AG08396 (cell line): ENCODE measurements around the gene TRAF5.
"Not testable (repeated sequence)": the region's sequence is repeated elsewhere in the genome, so short reads cannot be mapped to it uniquely, and the experiment has no call there.

Source experiments
- DNase-seq: peaks from one replicate; pipeline ENCODE4 v3.0.0; 2012; ENCODE audit warnings: low spot score, mixed read lengths

The TRAF5 gene

DNA sequence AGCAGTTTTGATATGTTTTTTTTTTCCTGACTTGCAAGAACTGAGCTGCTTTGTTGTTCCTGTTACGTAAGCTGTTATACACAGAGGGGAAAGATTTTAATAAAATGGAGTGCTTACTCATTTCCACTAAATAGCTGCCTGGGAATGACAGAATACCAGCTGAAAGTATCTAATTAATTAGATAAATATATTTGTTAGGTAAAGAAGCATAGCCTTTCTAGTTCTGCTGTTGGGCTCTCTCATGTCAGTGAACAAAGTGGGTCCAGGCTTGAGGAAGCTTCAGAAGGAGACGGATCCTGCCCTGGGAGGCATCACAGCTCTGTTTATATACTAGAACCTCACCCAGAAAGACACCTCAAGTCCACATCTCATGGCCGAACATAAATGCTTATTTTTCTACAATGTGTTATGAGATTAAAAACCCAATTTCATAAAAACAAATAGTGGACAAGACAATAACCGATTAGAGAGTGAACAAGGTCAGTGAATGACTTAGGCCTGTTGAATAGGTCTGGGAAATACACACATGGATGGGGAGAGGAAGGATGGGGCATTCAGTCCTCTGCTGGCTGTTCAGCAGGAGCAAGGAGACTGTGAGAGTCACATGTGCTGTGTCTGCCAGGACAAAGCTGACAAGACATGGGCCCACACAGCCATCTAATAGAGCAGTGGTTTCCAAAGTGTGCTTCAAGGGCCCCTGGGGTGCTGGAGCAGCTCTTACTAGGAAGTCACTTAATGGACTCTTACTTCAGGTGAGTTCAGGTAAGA is 20.6 kb downstream of the TRAF5 start:
- no peak for DNase-seq

DNA sequence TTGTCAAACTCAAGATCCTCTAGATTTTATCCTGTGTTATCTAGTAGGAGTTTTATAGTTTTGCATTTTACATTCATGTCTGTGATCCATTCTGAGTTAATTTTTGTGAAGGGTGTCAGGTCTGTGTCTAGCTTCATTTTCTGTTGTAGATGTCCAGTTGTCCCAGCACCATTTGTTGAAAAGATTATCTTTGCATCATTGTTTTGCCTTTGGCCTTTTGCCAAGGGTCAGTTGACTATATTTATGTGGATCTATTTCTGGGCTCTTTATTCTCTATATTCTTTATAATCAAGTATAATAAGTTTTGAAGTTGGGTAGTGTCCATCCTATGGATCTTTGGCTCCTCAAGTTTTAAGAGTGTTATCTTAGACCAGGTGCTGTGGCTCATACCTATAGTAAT is 21.9 kb downstream of the TRAF5 start:
- no peak for DNase-seq

DNA sequence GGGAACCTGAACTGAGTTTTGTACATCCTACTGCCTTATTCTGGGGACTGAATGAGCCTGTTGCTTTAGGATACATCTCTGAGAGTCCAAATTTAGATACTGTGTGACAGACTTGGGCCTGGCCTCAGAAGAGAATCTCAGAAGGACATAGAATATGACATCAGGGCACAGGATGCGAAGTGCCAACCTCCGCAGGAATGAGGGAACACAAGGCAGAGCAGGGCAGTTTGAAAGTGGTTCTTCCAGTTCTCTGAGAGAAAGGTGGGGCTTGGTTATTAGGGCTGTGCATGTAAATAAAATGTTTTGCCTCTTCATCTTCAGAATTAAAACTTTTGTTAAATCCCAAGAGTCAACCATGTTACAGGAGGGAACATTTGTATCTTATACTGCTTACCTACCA is 23.1 kb downstream of the TRAF5 start:
- no peak for DNase-seq

DNA sequence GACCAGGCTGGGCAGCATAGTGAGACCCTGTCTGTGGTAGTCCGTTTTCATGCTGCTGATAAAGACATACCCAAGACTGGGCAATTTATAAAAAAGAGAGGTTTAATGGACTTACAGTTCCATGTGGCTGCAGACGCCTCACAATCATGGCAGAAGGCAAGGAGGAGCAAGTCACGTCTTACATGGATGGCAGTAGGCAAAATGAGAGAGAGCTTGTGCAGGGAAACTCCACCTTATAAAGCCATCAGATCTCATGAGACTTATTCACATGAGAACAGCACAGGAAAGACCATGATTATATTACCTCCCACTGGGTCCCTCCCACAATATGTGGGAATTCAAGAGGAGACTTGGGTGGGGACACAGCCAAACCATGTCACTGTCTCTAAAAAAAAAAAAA is 25.4 kb downstream of the TRAF5 start:
- DNase-seq = not testable (repeated sequence)

DNA sequence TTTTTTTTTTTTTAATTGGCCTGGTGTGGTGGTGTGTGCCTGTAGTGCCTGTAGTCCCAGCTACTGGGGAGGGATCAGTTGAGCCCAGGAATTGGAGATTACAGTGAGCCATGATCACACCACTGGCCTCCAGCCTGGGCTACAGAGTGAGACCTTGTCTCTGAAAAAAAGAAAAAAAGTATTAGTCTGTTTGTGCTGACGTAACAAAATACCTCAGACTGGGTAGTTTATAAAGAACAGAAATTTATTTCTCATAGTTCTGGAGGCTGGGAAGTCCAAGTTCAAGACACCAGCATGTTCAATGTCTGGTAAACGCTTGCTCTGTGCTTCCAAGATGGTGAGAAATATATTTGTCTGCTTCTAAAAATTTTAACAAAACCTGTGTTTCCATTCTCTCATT is 25.8 kb downstream of the TRAF5 start:
- DNase-seq = no peak

DNA sequence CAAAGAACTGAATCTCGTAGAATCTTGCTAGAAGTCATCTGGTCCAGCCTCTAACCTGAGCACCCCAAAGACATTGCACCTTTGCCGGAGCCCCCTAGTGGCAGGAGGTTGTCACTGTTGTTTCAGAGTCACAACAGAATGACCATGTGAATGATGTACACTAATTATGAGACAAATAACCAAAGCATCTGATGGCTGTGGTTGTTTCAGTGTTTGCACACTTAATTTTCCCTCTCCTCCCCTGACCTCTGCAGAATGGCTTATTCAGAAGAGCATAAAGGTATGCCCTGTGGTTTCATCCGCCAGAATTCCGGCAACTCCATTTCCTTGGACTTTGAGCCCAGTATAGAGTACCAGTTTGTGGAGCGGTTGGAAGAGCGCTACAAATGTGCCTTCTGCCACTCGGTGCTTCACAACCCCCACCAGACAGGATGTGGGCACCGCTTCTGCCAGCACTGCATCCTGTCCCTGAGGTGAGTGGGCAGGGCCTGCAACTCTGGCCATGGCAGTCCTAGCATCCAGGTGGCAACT is 26.4 kb downstream of the TRAF5 start:
- DNase-seq = peak; percentile 32

DNA sequence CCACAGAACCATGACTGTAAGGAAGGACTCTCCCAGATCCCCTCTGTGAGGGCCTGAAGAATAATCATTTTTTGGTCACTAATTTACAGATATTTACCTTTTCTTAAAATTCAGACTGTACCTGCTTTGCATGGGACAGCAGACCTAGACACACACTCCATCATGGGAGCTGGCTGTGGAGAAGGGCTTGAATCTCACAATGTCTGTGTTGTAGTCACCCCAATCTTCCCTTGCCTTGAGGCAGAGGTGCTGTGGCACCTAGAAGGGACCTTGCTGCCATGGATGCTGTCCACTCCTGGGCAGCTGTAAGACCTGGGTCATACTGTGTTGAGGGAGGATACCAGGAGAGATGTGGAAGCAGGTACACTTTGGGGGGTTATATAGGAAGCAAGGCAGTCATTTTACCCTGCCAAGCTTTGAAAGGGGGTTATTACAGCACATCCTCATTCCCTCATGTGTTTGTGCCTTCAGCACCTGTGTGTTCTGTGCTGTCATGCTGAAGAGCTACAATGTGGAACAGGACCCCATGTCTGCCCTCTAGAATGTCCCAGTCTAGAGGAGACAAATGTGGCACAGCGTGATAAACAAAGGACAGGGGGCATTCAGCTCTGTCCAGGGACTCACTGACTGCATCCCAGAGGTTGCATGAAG is 27.1 kb downstream of the TRAF5 start:
- no peak for DNase-seq

DNA sequence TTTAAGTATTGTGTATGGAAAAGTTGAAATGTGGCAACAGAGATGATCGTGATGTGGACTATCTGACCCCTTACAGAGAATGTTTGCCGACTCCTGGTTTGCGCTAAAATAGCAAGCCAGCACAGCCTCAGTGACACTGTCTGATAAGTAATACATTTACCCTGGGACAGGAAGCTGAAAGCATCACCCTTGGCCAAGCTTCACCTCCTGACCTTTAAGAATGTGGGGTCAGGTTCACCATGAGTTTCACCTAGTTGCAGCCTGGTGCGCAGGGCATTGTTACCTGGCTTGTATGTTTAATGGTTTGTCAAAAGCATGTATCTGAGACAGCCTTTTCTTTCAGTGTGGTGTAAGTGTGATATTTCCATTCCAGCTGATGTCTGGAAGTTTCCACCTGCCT is 29.2 kb downstream of the TRAF5 start:
- no peak for DNase-seq

DNA sequence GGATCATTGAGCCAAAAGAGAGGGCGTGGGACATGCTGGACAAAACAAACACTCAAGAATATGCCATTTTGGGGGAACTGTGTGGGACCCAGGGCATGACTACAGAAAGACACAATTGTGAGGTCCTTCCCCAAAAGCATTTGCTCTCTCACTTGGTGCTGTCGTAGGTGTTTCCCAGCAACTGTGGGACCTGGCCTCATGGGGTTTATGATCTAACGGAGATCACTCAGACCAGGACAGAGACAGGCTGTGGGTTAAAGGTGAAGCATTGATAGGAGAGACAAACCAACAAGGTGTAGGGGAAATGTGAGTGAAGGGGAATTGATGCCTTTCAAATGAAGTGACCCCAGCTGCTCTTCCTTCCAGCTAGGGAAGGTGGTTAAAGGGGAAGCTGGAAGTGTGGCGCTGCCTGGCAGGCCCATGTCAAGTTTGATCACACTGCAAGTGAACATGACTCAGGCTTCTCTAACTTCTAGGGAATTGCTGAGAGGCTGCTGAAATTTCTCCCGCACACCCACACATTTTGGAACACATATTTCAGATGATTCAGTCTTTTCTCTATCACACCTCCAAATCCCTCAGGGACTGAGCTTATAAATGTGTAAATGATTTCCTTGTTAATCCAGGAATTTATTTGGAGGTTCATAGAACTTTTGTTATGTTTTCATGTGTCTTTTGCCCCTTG is 30.2 kb downstream of the TRAF5 start:
- DNase-seq = no peak

DNA sequence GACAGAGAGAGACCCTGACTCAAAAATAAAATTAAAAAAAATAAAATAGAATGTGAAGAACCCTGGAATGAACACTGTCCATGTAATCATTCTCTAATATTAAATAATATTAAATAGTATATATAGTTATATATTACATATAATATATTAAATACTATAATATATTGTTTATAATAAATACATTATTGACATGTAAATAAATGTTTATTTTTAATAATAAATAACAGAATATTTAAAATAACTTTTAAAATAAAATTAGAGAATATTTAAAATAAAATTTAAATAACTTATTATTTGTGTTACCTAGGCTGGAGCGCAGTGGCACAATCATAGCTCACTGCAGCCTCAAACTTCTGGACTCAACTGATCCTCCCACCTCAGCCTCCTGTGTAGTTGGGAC is 32.1 kb downstream of the TRAF5 start:
- no peak for DNase-seq

DNA sequence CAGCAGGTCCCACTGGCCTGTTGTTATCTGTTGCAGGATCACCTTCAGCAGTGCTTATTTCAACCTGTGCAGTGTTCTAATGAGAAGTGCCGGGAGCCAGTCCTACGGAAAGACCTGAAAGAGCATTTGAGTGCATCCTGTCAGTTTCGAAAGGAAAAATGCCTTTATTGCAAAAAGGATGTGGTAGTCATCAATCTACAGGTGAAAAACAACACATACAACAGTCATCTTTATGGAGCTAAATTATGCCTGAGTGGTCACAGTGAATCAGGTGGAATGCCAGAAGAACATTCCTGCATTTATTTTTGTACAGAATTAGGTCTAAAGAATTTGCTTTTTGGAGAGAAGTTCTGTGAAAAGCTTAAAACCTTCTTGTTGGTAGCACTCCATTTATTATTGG is 33.2 kb downstream of the TRAF5 start:
- DNase-seq = no peak

DNA sequence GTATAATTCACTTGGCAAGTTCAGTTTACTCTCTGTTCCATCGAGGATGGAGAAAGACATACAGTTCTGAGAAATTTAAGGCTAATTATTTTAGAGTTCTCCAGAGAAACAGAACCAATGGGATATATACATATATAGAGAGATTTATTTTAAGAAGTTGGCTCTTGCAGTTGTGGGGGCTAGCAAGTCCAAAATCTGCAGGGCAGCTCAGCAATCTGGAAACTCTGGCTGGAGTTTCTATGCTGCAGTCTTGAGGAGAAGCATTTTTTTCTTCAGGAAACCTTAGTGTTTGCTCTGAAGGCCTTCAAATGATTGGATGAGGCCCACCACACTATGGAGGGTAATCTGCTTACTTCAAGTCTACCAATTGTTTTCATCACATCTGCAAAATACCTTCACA is 34.6 kb downstream of the TRAF5 start:
- DNase-seq = no peak

DNA sequence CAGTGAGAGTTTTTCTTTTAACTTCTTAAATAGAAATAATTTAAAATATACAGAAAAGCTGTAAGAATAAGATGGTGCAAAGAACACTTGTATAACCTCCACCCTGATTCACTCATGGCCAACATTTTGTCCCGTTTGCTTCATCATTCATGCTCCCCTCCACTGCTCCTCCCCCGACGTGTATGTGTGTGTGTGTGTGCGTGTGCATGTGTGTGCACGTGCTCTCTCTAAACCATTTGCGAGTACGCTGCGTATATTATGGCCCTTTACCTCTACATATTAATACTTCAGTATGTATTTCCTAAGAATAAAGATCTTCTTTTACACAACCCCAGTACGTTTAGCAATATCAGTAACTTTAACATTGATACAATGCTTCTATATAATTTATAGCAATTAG is 43.0 kb downstream of the TRAF5 start:
- DNase-seq = no peak

DNA sequence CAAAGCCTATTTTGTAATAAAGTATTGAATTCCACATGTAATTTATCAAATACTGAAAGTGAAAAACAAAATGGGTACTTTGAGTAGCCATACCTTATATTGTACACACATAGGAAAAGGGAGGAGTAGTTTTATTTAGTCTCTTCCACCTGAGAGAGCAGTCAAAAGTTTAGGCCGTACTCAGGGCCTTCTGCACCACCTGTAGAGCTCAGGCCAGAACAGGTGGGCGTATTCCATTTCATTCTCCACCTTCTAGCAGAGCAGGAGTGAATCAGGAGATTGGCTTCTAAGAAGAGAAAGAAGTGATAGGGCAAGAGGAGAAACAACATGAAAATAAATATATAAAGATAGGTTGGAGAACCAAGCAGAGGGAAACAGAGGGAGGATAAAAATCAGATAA is 44.0 kb downstream of the TRAF5 start:
- no peak for DNase-seq

DNA sequence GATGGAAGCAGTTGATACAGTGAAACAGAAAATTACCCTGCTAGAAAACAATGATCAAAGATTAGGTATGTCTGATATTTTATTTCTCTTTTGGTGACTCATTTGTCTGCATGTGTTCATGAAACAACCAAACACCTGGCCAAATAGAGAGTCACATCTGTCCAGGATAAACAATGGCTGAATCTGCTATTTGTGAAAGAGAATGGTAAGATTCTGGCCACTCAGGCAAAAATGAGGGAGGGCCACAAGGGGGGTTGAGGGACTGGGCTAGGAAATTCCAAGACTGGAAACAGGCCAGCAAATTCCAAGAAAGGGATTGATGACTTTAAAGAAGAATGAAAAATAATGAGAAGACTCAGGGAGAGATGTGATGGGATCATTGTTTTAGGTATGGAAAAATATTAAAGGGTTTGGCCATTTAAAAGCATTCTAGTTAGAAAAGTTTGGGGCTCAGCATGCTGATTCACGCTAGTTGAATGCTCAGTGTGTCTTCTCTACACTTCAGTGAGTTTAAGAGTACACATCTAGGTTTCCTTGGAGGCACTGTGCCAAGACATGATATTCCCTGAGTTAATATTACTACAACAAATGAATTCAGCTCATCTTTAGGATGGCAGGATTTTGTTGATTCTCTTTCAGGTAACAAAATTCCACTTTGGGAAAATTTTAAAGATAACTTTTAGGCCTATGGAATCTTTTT is 44.9 kb downstream of the TRAF5 start:
- no peak for DNase-seq

DNA sequence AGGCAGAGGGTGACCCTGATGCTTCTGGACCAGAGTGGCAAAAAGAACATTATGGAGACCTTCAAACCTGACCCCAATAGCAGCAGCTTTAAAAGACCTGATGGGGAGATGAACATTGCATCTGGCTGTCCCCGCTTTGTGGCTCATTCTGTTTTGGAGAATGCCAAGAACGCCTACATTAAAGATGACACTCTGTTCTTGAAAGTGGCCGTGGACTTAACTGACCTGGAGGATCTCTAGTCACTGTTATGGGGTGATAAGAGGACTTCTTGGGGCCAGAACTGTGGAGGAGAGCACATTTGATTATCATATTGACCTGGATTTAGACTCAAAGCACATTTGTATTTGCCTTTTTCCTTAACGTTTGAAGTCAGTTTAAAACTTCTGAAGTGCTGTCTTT is 45.8 kb downstream of the TRAF5 start:
- no peak for DNase-seq

DNA sequence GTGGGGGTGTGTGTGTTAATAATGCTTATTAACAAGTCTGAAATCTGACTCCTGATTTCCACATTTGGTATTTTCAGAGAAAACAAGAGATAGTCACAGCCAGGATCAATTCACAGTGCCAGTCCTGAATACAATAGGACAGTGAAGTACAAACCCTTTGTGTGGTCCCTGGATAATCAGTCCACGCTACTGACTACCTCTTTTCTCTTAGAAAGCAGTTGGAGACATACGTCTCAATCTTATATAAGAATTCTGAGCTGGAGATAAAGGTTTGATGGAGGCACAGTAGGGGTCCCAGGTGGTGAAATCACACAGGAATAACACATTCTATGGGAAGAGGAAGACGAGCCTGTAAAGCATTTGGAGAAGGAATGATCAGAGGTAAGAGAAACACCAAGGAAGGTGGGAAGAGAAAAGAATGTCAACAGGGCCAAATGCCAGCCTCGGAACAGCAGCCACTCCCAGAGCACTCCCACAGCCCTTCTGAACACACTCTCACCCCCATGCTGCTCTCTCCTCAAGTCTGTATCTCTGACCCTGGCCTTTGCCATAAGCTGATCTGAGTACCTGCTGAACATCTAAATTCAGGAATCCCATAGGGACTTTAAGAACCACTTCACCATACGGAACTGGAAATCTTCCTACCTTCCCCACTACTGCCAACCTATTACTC is 48.6 kb downstream of the TRAF5 start:
- no peak for DNase-seq

DNA sequence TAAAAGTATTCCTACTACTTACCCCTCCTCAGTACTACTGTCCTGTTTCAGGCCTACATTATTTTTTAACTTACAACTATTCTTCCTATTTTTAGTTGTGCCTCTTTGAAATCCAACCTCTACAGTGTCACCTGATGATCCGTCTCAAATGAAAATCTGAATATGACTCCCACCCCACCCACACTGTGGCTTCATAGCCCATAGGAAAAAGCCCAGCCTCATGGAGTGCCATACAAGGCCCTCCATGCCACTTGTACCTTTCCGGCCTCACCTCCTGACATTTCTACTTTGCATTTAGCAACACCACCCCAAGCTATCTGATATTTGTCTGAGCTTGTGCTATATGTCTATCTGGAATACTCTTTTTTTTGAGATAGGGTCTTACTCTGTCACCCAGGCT is 49.3 kb downstream of the TRAF5 start:
- DNase-seq = no peak

DNA sequence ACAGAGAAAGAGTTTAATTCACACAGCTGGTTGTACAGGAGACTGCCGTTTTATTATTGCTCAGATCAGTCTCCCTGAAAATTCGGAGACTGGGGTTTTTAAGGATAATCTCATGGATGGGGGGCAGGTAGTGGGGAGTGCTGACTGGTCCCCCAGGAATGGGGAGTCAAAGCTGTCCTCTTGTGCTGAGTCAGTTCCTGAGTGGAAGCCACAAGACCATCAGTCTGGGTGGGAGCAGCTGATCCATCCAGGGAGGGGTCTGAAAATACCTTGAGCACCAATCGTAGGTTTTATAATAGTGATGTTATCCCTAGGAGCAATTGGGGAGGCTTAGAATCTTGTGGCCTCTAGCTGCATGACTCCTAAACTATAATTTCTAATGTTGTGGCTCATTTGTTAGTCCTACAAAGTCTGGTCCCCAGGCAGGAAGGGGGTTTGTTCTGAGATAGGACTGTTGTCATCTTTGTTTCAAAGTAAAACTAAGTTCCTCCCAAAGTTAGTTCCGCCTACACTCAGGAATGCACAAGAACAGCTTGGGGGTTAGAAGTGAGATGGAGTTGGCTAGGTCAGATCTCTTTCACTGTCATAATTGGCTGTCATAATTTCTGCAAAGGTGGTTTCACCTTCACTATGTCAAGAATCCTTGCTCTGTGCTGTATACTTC is 50.3 kb downstream of the TRAF5 start:
- no peak for DNase-seq

DNA sequence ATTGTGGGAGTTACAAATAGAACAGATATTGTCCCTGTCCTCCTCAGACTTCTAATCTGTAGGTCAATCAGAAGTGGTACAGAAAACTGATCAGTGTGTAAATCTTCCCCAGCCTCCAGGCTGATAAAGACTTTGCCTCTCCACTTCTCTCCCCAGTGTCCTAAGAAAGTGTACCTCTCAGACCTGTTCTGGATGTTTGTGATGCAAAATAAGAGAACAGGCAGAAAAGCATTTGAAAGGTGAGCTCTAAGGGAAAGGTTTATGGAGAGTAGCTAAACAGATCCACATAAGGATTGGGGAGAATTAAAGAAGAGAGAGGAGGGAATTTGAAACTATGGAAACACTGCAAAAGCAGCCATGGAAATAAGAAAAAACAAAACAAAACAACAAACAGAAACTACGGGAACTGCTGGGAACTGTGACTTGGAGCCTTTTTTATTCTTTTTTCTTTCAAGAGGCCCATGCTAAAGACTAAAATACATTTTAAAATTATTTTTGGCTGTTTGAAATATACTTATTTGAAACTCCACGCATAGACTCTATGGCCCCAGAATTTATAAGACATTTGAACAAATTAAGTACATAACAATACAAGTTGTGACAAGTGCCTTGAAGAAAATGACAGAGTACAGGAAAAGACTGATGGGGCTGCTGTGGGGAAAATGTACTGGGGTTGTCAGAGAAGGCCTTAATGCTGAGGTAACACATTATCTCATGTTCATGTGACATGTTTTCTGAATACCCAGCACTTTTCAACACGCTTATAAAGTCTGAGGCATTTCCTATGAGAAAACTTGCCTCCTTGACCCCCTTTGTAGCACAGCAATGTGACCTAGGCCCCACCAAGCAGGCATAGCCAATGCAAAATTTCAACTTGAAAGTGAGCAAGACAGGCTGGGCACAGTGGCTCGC is 51.2 kb downstream of the TRAF5 start:
- no peak for DNase-seq
